ENCODE measurements around the gene BMPR1B. TPM values are rescaled to one million over a fixed set of nuclear protein-coding genes. Genes with fewer than 3 reads are reported as not detected.

BMPR1B gene
- total RNA-seq, 1 donor, result 13.5 TPM

DNA sequence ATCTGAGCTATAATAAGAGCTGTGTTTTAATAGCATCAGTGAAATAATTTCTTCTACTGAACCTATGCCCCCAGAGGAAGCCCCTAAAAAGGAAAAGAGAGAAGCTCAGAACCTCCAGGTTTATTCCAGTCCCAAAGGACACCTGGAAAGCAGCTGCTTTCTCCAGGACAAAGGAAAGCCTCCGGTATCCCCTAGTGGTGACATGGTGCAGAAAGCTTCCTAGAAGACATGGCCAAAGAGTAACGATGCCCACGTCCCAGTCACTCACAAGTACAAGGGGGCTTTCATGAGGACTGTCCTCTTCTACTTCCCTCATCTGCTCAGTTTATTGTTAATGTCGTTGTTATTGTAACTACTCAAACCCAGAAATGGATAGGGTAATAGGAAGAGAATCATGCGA is 447.1 kb downstream of the BMPR1B start:
- TF ChIP-seq CTCF (IDR thresholded peaks at IDR 0.05; ENCODE audit: insufficient read depth, low read length), result no peak
- no peak overlapping the region for H3K4me3 ChIP-seq (ENCODE audit: low read depth, low read length)
- no peak for DNase-seq (ENCODE audit: low read depth)
